GM12892 (cell line): ENCODE measurements around the gene CDH13.

Experiments
- DNase-seq: peaks from one replicate; pipeline ENCODE4 v3.0.0; 2011; ENCODE audit not compliant: insufficient read length
- FAIRE-seq: peaks from 2 replicates; lab custom pipeline; 2011; peaks lifted over from hg19 to GRCh38; lab: Jason Lieb, UNC
- POLR2A ChIP-seq: IDR thresholded peaks from 2 replicates; pipeline ENCODE4 v1.6.1; 2011; ENCODE audit warnings: low read depth, low read length, control low read depth
- POLR2AphosphoS5 ChIP-seq: IDR thresholded peaks from 2 replicates; pipeline ENCODE4 v1.6.1; 2011; ENCODE audit warnings: low read depth, low read length, control low read depth
- TAF1 ChIP-seq: IDR thresholded peaks from 2 replicates; pipeline ENCODE4 v1.6.1; 2011; ENCODE audit warnings: low read depth, mild to moderate bottlenecking, control low read depth, low read length, borderline replicate concordance

The CDH13 gene

DNA sequence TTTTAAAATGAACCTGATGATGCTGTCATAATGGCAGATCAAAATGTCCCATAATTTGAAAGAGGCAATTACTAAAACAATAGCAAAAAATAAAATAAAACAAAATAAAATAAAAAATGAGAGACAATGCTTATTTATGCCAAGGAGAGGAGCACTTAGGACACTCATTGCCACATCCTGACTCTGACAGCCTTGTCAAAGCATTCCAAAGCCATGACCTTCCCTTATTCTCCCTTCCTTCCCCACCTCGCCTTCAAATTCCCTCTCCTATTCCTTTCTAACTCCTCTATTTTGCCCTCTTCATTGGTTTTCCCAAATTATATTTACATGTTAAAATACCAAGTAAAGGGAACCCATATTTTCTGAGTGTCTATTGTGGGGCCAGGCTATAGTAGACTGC, 220.0 kb downstream of the CDH13 start:
- FAIRE-seq (no peak), DNase-seq (no peak)
- TF ChIP-seq POLR2AphosphoS5 (no peak), POLR2A (no peak), TAF1 (no peak)

DNA sequence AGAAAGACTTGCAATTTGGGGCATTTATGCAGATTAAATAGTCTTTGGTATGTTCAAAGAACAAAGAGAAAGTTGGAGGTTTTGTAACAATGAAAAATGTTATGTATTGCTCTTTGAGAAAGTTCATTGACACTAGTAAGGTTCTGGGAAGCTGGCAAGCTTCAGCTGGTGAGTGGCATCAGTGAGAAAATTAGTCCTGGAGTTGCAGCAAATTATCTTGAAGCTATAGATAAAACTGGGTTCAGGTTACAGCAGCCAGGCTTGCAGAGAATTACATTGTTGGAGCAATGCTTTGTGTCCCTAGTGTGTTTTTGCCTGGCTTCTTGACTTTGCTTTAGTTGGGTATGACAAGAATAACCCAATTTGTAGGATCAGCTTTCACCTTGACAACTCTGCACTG, 221.2 kb downstream of the CDH13 start:
- FAIRE-seq (no peak), DNase-seq (no peak)
- no peak for TF ChIP-seq TAF1
- no peak for TF ChIP-seq POLR2AphosphoS5
- TF ChIP-seq POLR2A = no peak

GRCh38 chr16:82852388-82853008, 225.7 kb downstream of the CDH13 start:
- TF ChIP-seq POLR2A = no peak
- no peak for TF ChIP-seq POLR2AphosphoS5
- FAIRE-seq (no peak), DNase-seq (no peak)

- TF ChIP-seq TAF1 (no peak), POLR2AphosphoS5 (no peak), POLR2A (no peak)
- no peak for FAIRE-seq
- no peak for DNase-seq
Measured at GRCh38 chr16:82855471-82855870, 228.7 kb downstream of the CDH13 start.

DNA sequence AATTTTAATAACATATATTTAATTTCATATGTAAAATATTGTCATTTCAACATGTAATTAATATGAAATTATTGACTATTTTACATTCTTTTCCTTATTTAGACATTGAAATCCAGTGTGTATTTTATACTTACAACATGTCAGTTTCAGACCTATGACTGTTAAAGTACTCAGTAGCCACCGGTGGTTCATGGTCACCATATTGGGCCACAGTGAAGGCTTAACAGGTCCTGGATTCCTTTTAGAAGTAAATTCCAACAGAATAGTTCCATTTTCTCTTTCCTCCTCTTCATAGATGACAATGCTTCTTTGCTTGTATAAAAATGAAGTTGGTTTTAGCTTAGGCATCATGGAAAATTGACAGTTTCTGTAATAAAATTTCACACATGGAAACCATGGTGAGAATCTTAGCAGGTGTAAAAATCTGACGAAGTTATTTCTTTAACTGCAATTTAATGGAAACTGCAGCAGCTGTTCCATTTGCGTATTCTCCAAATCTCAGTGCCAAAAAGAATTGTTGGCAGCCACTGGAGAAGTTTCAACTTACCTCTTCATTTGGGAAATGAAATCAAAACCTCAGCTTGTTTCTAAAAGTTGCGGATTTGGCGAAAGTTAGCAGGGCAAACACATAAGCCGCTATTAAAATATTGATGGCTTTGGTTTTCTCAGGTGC, 231.1 kb downstream of the CDH13 start:
- FAIRE-seq (no peak), DNase-seq (no peak)
- TF ChIP-seq POLR2A = no peak
- no peak for TF ChIP-seq POLR2AphosphoS5
- no peak for TF ChIP-seq TAF1

DNA sequence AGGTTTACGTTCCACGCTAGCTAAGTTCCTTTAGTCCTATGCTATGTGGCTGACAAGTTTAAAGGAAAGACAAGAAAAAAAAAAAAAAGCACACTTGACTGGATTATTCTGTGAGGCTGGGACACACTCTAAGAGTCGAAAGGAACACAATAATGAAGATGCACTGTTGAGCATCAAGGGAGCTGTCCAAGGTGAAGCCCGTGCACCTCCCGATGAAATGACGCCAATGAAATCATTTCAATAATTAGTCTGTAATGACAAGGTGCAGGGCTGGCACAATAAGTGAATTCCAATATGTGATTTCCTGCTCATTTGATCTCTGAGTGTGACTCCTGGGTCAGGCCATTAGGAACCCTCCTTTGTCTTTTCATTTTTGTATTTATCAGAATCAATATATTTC, 232.9 kb downstream of the CDH13 start:
- DNase-seq (no peak), FAIRE-seq (no peak)
- TF ChIP-seq POLR2A (no peak), TAF1 (no peak), POLR2AphosphoS5 (no peak)

DNA sequence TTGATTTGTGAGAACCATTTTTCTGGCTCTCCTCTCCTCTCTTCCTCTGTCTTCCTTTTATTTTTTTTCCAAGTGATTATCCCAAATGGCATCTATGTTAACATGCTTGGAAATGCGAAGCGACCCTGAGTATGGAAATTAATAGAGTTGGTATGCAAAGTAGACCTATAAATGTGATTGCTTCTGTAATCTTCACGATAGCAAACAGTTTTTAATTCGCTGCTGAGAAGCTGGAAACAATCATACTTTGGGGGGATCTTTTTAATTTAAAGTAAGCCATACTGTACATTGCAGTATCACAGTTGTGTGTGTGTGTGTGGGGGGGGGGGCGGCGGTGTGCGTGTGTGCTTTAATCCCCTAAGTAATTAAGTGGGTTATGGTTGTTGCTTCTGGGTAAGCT, 233.3 kb downstream of the CDH13 start:
- DNase-seq (no peak), FAIRE-seq (no peak)
- no peak for TF ChIP-seq POLR2AphosphoS5
- TF ChIP-seq TAF1 = no peak
- no peak for TF ChIP-seq POLR2A

- DNase-seq (no peak), FAIRE-seq (no peak)
- TF ChIP-seq TAF1 (no peak), POLR2AphosphoS5 (no peak), POLR2A (no peak)
Measured at GRCh38 chr16:82862057-82862456, 235.3 kb downstream of the CDH13 start.

DNA sequence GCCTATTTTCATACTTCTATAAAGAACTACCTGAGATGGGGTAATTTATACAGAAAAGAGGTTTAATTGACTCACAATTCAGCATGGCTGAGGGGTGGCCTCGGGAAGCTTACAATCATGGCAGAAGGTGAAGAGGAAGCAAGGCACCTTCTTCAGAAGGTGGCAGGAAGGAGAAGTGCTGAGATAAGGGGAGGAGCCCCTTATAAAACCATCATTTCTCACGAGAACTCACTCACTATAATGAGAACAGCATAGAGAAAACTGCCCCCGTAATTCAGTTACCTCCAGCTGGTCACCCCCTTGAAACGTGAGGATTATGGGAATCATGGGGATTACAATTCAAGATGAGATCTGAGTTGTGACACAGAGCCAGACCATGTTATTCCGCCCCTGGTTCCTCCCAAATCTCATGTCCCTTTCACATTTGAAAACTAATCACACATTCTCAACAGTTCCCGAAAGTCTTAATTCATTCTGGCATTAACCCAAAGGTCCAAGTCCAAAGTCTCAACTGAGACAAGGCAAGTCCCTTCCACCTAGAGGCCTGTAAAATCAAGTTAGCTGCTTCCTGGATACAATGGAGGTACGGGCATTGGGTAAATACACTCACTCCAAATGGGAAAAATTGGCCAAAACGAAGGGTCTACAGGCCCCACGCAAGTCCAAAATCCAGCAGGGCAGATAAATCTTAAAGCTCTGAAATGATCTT, 237.7 kb downstream of the CDH13 start:
- FAIRE-seq = no peak
- TF ChIP-seq POLR2A (no peak), POLR2AphosphoS5 (no peak), TAF1 (no peak)
- DNase-seq = no peak

DNA sequence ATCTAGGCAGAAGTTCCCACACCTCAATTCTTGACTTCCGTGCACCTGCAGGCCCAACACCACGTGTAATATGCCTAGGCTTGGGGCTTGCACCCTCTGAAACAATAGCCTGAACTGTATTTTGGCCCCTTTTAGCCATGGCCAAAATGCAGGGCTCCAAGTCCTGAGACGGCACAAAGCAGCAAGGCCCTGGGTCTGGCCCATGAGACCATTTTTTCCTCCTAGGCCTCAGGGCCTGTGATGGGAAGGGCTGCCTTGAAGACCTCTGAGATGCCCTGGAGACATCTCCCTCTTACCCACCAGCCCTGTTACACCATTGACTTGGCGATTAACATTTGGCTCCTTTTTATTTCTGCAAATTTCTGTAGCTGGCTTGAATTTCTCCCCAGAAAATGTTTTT, 238.6 kb downstream of the CDH13 start:
- no peak for DNase-seq
- FAIRE-seq = no peak

GRCh38 chr16:82867485-82867884, 240.7 kb downstream of the CDH13 start:
- DNase-seq = no peak
- TF ChIP-seq POLR2A (no peak), TAF1 (no peak), POLR2AphosphoS5 (no peak)
- FAIRE-seq = no peak

More for the DNA sequence above, 238.6 kb downstream of the CDH13 start:
- no peak for TF ChIP-seq POLR2A

DNA sequence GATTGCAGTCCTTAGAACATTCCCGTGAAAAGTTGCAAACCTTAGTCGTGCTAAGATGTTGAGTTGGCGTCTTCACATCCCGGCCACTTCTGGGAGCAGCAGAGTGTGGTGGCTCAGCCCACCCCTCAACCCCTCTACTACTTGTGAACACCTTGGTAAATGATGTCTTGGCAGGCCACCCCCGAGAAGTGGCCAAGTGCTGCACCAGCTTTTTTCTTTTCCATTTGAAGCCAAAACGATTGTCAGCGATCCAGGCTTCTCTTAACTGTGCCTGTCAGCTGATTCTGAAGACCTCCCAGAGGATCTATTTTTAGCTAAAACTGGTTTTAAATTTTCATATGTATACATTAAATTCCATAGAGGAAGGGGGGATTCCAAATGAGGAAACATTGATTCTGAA, 247.5 kb downstream of the CDH13 start:
- no peak for TF ChIP-seq POLR2A
- no peak for TF ChIP-seq POLR2AphosphoS5
- TF ChIP-seq TAF1 = no peak
- FAIRE-seq (no peak), DNase-seq (no peak)
